ENCODE measurements around the gene RASSF10. TPM values are rescaled to one million over a fixed set of nuclear protein-coding genes. Genes with fewer than 3 reads are reported as not detected.

RASSF10 gene
- polyA plus RNA-seq, 2 of the 4 experiments (the other 2 are of a cell fraction), result 3.9 to 10.3 TPM

- peak; percentile 70 to 91 for DNase-seq (ENCODE audit: low read depth in 1 of 2, low spot score in 1 of 2)
- TF ChIP-seq EHF (CRISPR knock-in tag; IDR thresholded peaks at IDR 0.05) (no peak), MAX (IDR thresholded peaks at IDR 0.05) (peak; percentile 61; the same call in 1 of the 2 replicates), FOXS1 (CRISPR knock-in tag; IDR thresholded peaks at IDR 0.05) (no peak), SMC3 (IDR thresholded peaks at IDR 0.05) (peak; percentile 99), RAD21 (conservative IDR thresholded peaks at IDR 0.05 in 1 of 2, IDR thresholded peaks at IDR 0.05 in 1 of 2) (peak; percentile 98 to 99), HDAC2 (IDR thresholded peaks at IDR 0.05) (no peak), JUNB (IDR thresholded peaks at IDR 0.05) (no peak), CTCF (IDR thresholded peaks at IDR 0.05) (peak; percentile 91), KDM1A (IDR thresholded peaks at IDR 0.05; ENCODE audit: low read depth) (no peak)
- Histone ChIP-seq H3K9me3 (no peaks in the 10 kb centered on the region), H3K4me3 (no peak overlapping the region), H3K4me1 (peaks cover 14% of the 10 kb centered on the region), H3K27ac (peak overlapping the region; percentile 43 to 70; a peak in 4 of 6 replicates), H3K4me2 (peak overlapping the region; percentile 53)
- peak; percentile 88 to 98 for ATAC-seq
- CTCF ChIA-PET, result interaction anchor here (0.6 to 9.7 kb wide), 75 partner anchors 11 to 675 kb away, joined by 3 to 141 read pairs (median 4); partner anchors contain the start of genes BTBD10 and RASSF10
- FAIRE-seq, result no peak
- POLR2A ChIA-PET, result interaction anchor here (1.1 to 1.9 kb wide), 2 partner anchors 45 to 633 kb away, joined by 4 read pairs; partner anchors contain the start of gene RASSF10
- 15% methylated on average over 10 of the region's 13 CpGs for WGBS (ENCODE audit: missing lambda C conversion rate)
Measured at GRCh38 chr11:12963792-12964536, 45.2 kb upstream of the RASSF10 start.

DNA sequence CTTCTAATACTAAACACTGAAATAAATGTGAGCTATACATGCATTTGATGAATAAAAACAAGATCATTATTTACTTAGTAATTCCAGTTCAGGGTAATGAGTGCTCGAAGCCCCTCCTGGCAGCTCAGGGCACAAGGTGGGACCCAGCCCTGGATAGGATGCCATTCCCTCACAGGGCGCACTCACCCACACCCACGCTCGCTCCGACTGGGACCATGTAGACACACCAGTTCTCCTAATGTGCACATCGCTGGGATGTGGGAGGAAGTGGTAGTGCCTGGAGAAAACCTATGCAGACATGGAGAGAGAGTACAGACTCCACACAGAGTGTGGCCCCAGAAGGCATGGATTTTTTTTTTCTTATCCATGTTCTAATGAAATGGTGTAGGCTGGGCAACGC lies 44.5 kb upstream of the RASSF10 start:
- POLR2A ChIA-PET, result interaction anchor here (1.1 kb wide), 1 partner anchor 44 kb away, joined by 4 read pairs; the partner anchor contains the start of gene RASSF10
- FAIRE-seq (no peak), DNase-seq (ENCODE audit: low read depth in 1 of 2, low spot score in 1 of 2) (no peak)

More for the DNA sequence above, 44.5 kb upstream of the RASSF10 start:
- TF ChIP-seq MAZ (IDR thresholded peaks at IDR 0.05; ENCODE audit: borderline replicate concordance, low read depth, low read length) (no peak), GATA3 (IDR thresholded peaks at IDR 0.05; ENCODE audit: borderline replicate concordance) (no peak), POLR2AphosphoS2 (conservative IDR thresholded peaks at IDR 0.05; ENCODE audit: low read length) (no peak), MAX (IDR thresholded peaks at IDR 0.05) (no peak), CTCF (IDR thresholded peaks at IDR 0.05) (no peak), FOXS1 (CRISPR knock-in tag; IDR thresholded peaks at IDR 0.05) (no peak), CEBPB (IDR thresholded peaks at IDR 0.05) (no peak), MAFK (IDR thresholded peaks at IDR 0.05; ENCODE audit: partially characterized antibody) (no peak), PHF8 (IDR thresholded peaks at IDR 0.05; ENCODE audit: borderline replicate concordance, low read depth) (no peak), NFE2L2 (conservative IDR thresholded peaks at IDR 0.05; ENCODE audit: low read length) (no peak), ELK1 (IDR thresholded peaks at IDR 0.05; ENCODE audit: low read depth, low read length) (no peak), SMC3 (IDR thresholded peaks at IDR 0.05) (no peak)
- TF ChIP-seq, protein P1, sequence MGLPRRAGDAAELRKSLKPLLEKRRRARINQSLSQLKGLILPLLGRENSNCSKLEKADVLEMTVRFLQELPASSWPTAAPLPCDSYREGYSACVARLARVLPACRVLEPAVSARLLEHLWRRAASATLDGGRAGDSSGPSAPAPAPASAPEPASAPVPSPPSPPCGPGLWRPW (IDR thresholded peaks at IDR 0.05), result no peak
- Histone ChIP-seq H3K9me3 (no peaks in the 10 kb centered on the region), H3K4me2 (peak overlapping the region; percentile 53), H3K4me3 (no peak overlapping the region), H3K27ac (peak overlapping the region; percentile 43 to 70; a peak in 4 of 6 replicates), H3K4me1 (peaks cover 14% of the 10 kb centered on the region)
- 70% methylated on average over 7 of the region's 7 CpGs for WGBS (ENCODE audit: missing lambda C conversion rate)
- CTCF ChIA-PET, result interaction anchor here (0.7 to 9.7 kb wide), 33 partner anchors 12 to 676 kb away, joined by 3 to 141 read pairs (median 6); partner anchors contain the start of gene RASSF10
- ATAC-seq, result peak; percentile 28 to 53; a peak in 3 of 6 replicates

Measured in A549 (cell line).